Measurements from ENCODE around the gene CIDEB. TPM values are rescaled to one million over a fixed set of nuclear protein-coding genes. Genes with fewer than 3 reads are reported as not detected.

CIDEB gene
- total RNA-seq, 1 experiment from 2014 or later = not detected

DNA sequence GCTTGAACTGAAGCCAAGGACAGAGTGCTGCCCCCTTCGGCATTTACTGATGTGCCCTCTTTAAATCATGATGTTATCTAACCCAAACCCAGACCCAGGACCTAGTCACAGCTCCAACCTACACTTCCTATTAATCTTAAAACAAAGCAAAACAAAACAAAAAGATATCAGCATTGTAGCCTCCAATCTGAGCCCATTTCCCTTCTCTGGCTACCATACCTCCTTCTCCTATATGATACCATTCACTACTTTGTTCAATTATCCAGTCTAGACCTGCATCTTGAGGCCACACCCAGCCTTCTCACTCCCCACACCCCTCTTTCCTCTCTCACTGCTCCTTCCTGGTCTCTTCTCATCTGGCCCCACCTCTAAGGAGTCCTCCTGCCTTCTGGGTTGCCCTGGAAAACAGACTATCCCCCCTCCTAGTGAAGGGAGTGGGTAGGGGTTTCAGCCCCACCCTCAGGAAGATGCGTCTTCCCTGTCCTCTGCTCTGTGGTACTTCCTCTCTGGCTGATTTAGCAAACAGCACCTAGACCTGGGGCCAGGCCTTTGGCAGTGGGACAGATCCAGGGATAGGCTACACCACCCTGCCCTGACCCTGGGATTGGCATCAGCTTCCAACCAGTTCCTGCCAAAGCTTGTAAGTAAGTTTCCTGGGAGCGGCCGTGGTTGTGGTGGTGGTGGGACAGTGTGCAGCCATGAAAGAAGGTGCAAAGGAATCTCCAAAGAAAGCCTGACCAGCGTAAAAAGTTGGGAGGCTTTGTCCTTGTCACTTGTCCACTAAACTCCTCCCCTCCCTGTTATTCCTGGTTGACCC lies 6.8 kb upstream of the CIDEB start:
- DNase-seq (ENCODE audit: extremely low read depth, low read depth) = no peak

DNA sequence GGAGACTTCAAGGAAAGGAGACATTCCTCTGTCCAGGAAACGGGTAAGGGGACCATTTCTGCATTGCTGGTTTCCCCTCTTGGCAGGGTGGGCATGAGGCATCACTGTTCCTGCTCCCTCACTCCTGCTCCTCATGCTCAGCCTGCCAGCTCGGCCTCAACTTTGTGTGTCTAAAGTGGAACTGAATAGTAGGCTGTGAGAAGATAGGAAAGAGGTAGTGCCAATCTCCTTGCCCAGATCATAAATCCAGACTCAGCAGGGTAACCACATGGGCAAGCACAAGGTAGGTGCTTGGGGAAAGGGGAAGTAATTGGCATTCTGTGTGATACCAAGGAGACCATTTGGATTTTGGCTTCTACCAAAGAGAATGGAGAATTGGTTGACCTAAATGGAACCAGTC lies 6.1 kb upstream of the CIDEB start:
- no peak for DNase-seq (ENCODE audit: extremely low read depth, low read depth)

DNA sequence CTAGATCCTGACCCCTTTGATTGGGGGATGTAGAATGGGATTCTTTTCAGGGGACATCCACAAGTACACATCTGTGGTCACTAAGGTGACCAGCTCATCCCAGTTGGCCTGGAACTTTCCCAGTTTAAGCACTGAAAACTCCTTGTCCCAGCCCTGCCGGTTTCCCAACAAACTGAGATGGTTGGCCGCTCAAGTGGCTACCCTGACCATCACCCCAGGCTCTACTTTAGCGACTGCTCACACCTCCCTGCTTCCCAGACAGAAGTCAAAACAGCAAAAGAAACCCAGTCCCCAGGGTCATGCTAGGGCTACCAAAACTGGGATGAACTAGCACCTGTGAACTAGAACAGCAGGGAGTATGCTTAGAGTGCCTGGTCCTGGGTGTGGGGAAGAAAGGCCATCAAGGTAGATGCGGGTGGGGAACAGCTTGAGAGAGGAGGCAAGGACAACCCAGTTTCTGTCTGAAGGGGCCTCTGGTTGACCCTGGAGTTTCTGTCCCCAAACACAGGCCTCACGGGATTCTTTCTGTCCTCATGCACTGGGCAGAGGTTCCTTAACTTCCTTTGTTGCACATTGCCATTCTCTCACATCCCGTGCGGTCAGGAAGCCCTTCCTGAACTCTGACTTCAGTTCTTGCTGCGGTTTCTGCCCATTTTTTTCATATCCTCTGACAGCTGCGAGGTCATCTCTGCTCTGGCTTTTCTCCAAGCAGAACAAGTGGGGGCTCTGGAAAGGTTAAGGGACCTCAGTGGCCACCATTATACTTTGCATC lies 5.1 kb upstream of the CIDEB start:
- no peak for DNase-seq (ENCODE audit: extremely low read depth, low read depth)

DNA sequence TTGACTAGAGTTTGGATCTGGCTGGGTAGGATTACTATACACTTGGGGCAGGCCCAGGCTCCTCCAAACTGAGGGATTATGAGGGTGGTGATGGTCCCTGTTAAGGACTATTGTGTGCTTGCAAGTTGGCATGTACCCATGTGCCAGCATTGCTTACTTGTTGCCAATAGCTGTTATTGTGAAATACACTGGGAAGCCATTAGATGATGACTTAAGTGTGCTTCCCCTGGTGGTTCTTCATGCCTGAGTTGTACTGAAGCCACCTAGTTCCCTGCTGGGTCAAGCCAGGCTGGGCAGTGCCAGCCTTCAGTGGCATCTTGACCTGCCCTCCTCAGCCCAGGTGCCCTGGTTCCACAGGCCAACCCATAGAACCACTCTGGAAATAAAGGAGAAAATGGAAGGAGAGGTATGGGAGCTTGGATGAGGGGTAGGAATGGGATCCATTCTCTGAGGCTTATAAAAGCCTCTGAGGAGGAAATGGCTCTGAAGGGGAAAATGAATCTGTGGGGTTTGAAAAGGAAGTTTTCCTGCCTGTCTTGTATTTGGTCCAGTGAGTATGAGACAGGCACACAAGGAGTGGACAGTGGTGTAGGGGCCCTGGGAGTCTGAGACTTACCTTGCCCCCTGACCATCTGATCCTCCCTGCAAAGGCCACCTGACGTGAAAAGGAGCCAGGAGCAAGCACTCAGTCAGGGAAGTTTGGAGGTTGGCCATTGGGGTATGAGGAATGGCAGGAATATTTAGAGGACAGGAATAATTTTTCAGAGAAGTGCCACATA lies 4.2 kb upstream of the CIDEB start:
- no peak for DNase-seq (ENCODE audit: extremely low read depth, low read depth)

DNA sequence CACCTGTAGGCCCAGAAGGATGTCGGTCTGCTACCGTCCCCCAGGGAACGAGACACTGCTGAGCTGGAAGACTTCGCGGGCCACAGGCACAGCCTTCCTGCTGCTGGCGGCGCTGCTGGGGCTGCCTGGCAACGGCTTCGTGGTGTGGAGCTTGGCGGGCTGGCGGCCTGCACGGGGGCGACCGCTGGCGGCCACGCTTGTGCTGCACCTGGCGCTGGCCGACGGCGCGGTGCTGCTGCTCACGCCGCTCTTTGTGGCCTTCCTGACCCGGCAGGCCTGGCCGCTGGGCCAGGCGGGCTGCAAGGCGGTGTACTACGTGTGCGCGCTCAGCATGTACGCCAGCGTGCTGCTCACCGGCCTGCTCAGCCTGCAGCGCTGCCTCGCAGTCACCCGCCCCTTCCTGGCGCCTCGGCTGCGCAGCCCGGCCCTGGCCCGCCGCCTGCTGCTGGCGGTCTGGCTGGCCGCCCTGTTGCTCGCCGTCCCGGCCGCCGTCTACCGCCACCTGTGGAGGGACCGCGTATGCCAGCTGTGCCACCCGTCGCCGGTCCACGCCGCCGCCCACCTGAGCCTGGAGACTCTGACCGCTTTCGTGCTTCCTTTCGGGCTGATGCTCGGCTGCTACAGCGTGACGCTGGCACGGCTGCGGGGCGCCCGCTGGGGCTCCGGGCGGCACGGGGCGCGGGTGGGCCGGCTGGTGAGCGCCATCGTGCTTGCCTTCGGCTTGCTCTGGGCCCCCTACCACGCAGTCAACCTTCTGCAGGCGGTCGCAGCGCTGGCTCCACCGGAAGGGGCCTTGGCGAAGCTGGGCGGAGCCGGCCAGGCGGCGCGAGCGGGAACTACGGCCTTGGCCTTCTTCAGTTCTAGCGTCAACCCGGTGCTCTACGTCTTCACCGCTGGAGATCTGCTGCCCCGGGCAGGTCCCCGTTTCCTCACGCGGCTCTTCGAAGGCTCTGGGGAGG lies 3.1 kb upstream of the CIDEB start, which contains the start of gene LTB4R:
Gene LTB4R (plus strand): TSS at position 857 of the 959 bp plus-strand sequence. CDS start 4,150 bp downstream, outside the sequence.
- DNase-seq (ENCODE audit: extremely low read depth, low read depth) = no peak

DNA sequence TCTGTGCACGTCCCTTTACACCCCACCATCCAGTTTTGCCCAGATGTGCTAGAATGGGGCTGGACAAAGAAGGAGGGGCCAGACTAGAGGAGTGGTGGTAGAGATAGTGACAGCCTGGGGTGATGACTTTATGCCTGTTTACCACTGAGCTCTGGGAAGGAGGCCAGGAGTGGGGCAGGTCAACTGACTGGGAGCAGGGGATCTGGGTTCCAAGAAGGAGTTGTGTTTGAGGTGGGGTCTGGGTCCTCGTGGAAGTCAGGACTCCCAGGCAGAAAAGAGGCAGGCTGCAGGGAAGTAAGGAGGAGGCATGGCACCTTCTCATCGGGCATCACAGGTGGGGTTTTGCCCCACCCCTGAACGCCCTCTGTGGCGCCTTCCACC lies 2.5 kb upstream of the CIDEB start:
- no peak for DNase-seq (ENCODE audit: extremely low read depth, low read depth)

DNA sequence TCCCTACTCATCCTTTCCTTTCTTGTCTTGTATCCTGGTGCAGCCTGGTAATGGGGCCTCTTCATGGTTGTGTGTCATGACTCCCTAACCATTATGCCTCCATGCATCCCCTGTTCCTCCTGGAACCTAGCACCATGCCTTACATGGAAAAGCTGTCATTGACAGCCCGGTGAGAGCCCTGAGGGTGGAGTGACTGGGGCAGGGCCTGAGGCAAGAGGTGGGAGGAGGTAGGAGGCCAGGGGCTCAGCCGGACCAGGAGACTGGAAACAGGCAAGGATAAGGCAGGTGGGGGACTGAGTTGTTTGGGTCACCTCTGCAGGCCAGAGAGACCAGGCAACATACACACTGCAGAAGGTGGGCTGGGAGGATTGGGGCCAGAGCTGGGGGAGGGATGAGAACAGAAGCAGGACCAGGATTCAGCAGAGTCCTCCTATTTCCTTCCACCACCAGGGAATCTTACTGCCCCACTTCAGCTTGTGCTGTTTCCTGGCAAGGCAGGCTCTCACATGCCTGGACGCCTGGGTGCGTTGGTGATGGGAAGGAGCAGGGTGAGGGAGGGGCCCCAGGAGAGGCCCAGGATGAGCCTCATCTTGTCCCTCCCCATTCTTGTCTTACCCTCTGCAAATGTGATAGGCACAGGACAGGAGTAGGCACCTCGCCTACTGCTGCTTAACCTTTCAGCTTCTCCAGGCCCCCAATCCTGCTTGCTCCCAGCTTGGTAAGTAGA lies 1.9 kb upstream of the CIDEB start, which contains the start of gene LTB4R2:
Gene LTB4R2 (plus strand): TSS at position 603 of the 727 bp plus-strand sequence. CDS start 525 bp downstream, outside the sequence.
- no peak for DNase-seq (ENCODE audit: extremely low read depth, low read depth)

DNA sequence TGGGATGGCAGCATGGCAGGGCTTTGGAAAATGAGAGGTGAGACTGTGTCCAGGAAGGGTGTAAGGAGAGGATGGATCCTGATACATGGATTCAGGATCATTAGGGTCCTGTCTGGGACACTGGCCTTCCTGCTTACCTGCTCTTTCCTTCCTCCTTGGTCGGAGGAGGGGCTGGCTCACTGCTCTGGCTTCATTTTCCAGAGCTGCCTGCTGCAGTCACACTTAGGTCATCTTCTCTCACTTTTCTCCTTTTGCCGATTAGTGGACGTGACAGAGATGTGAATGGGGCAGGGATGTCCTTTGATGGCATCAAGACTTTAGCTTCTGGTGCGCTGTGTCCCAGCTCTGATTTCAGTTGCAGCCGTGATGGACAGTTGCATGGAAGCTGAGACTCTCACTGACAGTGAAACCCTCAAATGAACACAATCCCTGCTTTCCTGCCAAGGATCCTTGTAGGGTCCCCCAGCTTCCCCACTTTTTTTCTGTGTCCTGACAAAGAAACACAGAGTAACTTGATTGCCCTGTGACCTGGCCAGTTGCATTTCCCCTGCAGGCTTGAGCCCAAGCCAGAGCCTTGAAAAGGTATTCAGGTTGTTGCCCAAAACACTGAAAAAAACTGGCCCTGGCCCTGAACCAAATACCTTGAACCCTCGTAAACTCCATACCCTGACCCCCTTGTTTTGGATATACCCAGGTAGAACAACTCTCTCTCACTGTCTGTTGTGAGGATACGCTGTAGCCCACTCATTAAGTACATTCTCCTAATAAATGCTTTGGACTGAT lies 756 bp upstream of the CIDEB start:
- DNase-seq (ENCODE audit: extremely low read depth, low read depth) = no peak

DNA sequence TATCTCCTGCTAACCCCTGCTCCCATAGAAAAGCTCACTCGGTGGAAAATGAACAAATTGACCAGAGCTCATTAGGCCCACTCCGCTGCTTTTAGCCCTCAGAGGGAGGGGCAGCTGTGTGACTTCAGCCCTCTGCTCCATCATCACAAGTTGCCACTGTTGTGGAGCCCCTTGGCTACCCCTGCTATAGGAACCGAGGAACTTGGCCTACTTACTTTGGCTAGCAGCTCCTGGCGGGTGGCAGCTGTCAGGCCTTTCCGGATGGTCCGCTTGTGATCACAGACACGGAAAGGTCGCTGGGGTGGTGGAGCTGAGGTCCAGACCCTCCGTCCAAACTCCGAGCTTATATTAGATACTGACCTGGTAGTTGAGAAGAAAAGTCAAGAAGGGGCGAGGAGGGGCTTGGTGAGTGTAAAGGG lies 612 bp downstream of the CIDEB start:
- DNase-seq (ENCODE audit: extremely low read depth, low read depth) = no peak

DNA sequence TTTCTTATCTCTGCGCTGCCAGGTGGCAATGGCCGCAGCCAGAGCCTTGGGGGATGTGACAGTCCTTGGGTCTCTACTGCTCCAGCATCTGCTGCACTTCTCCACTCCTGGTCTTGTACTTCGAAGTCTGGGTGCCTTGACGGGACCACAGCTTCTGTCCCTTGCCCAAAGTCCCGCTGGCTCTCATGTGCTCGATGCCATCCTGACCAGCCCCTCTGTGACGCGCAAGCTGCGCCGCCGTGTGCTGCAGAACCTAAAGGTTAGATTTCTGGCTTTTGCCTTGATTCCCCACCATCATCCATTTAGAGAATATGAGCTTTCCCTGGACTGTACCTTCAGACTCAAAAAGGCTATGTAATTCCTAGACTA lies 3.8 kb downstream of the CIDEB start:
- no peak for DNase-seq (ENCODE audit: extremely low read depth, low read depth)

DNA sequence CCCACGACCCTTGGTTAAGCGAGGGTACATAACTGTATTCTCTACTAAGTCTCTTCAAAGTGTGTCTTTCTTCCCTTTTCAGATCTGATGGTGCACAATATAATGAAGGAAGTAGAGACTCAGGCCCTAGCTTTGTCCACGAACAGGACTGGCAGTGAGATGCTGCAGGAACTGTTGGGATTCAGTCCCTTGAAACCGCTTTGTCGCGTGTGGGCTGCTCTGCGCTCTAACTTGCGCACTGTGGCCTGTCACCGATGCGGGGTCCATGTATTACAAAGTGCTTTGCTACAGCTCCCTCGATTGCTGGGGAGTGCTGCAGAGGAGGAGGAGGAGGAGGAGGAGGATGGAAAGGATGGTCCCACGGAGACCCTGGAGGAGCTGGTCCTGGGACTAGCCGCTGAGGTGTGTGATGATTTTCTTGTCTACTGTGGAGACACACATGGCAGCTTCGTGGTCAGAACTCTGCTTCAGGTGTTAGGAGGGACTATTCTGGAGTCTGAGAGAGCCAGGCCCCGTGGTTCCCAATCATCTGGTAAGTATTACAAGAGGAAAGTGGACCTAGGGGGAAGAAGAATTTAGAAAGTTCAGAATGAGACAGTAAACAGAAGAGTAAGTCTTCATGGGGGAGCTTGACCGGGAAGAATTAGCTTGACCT lies 7.3 kb downstream of the CIDEB start:
- no peak for DNase-seq (ENCODE audit: extremely low read depth, low read depth)

DNA sequence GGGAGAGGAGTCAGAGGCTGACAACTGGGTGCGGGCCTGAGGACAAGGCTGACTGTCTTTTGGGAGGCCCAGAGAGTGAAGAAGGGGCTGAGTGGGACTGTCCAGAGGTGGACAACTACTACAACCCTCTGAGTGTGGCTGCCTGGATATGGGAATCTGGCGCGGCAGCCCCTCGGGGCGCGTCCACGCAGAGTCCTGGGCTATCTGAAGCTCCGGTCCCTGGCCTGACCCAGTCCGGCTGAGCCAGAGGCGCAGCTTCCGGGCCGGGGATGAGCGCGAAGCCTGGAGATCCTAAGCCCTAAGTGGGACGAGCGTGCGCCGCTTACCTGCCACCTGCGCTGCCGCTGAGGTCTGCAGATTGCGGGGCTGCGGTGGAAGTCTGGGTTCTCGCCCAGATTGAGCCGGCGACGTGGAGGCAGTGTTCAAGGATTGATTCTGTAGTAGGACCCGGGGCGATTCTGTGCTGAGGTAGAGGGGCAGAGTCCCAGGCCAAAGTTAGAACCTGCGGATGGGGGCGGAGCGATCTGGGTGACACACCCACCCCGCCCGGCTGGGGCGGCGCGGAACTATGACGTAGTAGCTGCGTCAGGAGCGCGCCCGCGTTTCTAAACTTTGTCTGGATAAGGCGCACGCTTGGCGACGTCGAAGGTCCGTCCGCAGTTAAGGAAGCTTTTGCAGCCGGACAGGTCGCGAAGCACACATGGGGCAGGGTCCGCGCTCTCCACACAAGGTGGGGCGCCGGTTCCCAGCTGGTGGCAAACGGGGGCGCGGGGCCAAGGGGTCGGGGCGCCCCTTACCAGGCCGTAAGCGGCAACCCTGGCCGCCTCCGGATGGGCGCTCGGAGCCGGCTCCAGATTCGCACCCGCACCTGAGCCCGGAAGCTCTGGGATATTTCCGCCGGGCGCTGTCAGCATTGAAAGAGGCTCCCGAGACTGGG lies 8.3 kb downstream of the CIDEB start, which contains the start of the genes DHRS1 and NOP9:
Gene DHRS1 (minus strand): TSS at position 526 of the 937 bp plus-strand sequence. CDS start 674 bp downstream, outside the sequence.
Gene NOP9 (plus strand): TSS at position 596 of the 937 bp plus-strand sequence. CDS start 105 bp downstream, at position 701.
- DNase-seq (ENCODE audit: extremely low read depth, low read depth) = peak; percentile 85

DNA sequence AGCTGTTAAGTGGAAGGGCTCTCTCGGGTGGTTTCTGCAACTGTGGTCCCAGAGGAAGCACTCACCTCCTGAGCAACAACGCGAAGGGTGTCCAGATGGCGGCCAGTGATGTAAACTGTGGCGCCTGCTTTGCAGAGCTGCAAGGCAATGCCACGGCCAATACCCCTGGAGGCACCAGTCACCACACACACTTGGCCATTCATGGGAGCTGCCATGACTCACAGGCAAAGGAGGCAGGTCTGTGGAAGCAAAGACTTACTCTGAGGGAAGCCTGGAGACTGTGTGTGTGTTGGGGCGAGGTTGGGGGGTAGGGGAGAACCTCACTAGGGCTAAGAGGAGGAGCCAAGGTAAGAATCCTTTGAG lies 8.9 kb downstream of the CIDEB start:
- peak; percentile 33 for DNase-seq (ENCODE audit: extremely low read depth, low read depth)

DNA sequence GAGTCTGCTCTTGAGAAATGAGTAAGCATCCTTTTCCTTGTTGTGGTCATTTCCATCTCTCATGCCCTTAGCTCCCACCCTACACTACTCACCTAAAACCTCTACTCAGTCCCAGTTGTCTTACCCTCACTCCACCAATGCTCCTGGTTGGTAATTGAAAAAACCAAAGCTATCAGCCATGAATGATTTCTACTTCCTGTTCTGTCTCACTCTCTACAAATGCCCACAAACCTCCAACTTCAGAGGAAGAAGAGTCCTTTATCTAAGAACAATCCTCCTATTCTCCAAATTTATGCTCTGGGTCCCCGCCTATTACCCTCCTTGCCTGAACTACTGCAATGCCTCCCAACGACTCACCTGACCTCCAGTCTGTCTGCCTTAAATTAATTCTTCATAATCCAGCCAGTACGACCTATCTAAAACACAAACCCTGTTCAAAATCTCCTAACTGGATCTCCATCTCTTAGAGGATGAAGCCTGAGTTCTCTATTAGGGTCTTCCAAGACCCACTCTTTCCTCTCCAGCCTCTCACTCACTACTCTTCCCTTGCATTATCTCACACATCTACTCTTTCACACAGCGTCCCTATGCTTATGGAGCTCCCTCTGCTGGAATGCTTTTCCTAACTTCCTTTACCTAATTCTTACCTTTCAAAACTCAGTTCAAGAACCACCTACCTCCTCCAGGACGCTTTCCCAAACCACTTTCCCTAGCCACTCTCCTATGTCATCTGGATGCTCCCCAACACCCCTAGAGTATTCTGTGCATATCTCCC lies 10.4 kb downstream of the CIDEB start:
- DNase-seq (ENCODE audit: extremely low read depth, low read depth) = peak; percentile 54

DNA sequence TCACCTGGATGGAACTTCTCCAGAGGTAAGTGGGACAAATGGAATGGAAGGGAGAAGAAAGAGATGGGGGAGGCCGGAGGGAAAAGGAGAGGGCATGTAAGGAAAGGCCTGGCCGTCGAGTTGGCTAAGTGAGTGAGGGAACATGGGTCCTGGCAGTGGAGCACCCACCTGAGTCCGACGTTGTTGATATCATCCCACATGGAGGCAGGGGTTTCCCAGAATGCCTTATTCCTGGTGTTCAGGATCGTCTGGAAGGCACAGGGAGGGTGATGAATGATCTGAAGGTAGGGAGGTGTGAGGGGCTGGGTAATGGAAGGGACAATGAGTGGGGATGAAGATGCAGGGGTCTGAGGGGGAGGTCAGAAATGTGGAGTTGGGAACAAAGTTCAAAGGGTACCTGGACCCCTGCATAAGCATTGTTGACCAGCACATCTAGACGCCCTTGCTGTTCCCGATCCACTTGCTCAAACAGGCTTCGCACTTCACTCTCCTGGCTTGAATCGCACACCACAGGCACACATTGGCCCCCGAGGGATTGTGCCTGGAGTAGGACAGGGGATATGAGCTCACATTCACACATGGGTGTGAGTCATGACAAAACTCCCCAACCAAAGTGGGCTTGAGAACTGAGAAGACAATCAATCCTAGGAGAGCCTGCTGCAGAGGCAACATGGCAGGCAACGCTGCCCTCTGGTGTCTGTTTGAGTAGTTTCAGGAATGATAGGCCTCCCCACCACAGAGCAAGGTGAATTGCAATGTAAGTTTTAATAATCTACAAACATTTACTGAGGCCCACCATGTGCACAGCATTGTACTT lies 11.2 kb downstream of the CIDEB start:
- peak; percentile 84 for DNase-seq (ENCODE audit: extremely low read depth, low read depth)

Data from NCI-H460 (cell line).